ENCODE data around the gene MAP3K15. TPM values are rescaled to one million over a fixed set of nuclear protein-coding genes. Genes with fewer than 3 reads are reported as not detected.

Gene MAP3K15
- polyA plus RNA-seq, 1 donor (not counting 4 experiments of a cell fraction or from before 2014, with no cell fraction given), result 0.03 TPM

DNA sequence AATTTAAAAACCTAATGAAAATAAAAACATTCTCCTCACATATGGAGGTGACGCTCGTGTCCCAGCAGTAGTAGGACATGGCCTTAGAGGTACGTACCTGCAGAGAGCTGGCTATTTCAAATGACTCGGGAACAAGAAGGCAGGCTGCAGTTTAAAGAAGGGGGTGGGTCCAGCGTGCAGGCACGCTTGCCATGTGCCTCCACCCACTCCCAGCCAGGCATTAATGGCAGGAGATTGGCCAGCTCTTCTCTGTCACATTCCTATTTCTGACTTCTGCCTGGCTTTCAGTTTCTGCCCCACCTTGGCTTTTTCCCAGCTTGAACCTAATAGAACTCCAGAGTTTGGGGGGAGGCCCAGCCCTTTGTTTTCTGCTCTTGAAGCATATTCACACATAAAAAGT is 154.4 kb downstream of the MAP3K15 start:
- H3K4me2 ChIP-seq (ENCODE audit: control insufficient read depth, extremely low read depth, insufficient read depth, low read depth, low read length), result no peak overlapping the region
- H3K27ac ChIP-seq (ENCODE audit: control insufficient read depth, insufficient read depth, low read length), result no peak overlapping the region
- no peak overlapping the region for H2AFZ ChIP-seq (ENCODE audit: control insufficient read depth, low read length)
- peaks cover 6 to 7% of the 10 kb centered on the region in 2 experiments for H3K36me3 ChIP-seq (ENCODE audit: control insufficient read depth in 2 of 2, extremely low read depth in 1 of 2, insufficient read depth in 2 of 2, low read length in 2 of 2)
- H3K27me3 ChIP-seq (ENCODE audit: control insufficient read depth, extremely low read depth, insufficient read depth, low read length), result no peaks in the 10 kb centered on the region
- H3K79me2 ChIP-seq (ENCODE audit: control insufficient read depth, insufficient read depth, low read length), result no peaks in the 10 kb centered on the region
- dilution Hi-C loops (cut with MboI; ENCODE audit: extremely low pct_ligation_motif_present, low sequenced_read_pairs), result no loop called here
- no peak overlapping the region for H3K4me3 ChIP-seq (ENCODE audit: control insufficient read depth in 2 of 3, extremely low read depth in 1 of 3, insufficient read depth in 2 of 3, low read depth in 1 of 3, low read length in 3 of 3)
- no peak for TF ChIP-seq EZH2 (IDR thresholded peaks at IDR 0.05; ENCODE audit: low read length)
- TF ChIP-seq, protein P1, sequence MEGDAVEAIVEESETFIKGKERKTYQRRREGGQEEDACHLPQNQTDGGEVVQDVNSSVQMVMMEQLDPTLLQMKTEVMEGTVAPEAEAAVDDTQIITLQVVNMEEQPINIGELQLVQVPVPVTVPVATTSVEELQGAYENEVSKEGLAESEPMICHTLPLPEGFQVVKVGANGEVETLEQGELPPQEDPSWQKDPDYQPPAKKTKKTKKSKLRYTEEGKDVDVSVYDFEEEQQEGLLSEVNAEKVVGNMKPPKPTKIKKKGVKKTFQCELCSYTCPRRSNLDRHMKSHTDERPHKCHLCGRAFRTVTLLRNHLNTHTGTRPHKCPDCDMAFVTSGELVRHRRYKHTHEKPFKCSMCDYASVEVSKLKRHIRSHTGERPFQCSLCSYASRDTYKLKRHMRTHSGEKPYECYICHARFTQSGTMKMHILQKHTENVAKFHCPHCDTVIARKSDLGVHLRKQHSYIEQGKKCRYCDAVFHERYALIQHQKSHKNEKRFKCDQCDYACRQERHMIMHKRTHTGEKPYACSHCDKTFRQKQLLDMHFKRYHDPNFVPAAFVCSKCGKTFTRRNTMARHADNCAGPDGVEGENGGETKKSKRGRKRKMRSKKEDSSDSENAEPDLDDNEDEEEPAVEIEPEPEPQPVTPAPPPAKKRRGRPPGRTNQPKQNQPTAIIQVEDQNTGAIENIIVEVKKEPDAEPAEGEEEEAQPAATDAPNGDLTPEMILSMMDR (optimal IDR thresholded peaks at IDR 0.05 in 1 of 3, IDR thresholded peaks at IDR 0.05 in 1 of 3, conservative IDR thresholded peaks at IDR 0.05 in 1 of 3; ENCODE audit: extremely low read depth in 1 of 3, insufficient read depth in 2 of 3, low read length in 3 of 3), result no peak
- DNase-seq (ENCODE audit: low read depth, low spot score) (no peak), FAIRE-seq (no peak)
- H3K4me1 ChIP-seq (ENCODE audit: control insufficient read depth, extremely low read depth, insufficient read depth, low read length), result no peaks in the 10 kb centered on the region
- H3K9me3 ChIP-seq (ENCODE audit: control insufficient read depth, low read depth, low read length), result no peaks in the 10 kb centered on the region
- H3K9me1 ChIP-seq (ENCODE audit: control insufficient read depth, extremely low read depth, insufficient read depth, low read length), result no peaks in the 10 kb centered on the region
- no peaks in the 10 kb centered on the region for H4K20me1 ChIP-seq (ENCODE audit: control insufficient read depth, extremely low read depth, insufficient read depth, low read length)
- H3K9ac ChIP-seq (ENCODE audit: control insufficient read depth, extremely low read depth, insufficient read depth, low read length), result no peak overlapping the region

DNA sequence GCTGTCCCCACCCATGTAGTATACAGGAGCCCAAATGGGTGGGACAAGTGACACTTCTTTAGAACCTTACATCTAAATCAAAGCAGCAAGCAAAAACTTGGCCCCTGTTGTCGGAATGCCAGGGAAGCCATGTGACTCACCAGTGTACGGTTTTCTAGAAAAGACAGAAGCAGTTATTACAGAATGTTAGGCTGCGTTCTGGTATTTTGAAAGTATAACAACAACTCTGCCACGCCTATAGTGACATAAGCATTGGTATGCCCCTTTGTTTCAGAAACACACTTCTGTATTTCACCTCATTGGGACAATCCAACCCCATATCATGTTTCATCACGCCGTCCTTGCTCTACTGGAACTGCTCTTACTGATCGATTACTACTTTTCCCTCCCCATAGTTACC is 156.8 kb downstream of the MAP3K15 start:
- no peak overlapping the region for H3K4me2 ChIP-seq (ENCODE audit: control insufficient read depth, extremely low read depth, insufficient read depth, low read depth, low read length)
- H3K36me3 ChIP-seq (ENCODE audit: control insufficient read depth in 2 of 2, extremely low read depth in 1 of 2, insufficient read depth in 2 of 2, low read length in 2 of 2), result peaks cover 6 to 8% of the 10 kb centered on the region in 2 experiments
- H4K20me1 ChIP-seq (ENCODE audit: control insufficient read depth, extremely low read depth, insufficient read depth, low read length), result no peaks in the 10 kb centered on the region
- FAIRE-seq (no peak), DNase-seq (ENCODE audit: low read depth, low spot score) (no peak)
- H3K79me2 ChIP-seq (ENCODE audit: control insufficient read depth, insufficient read depth, low read length), result no peaks in the 10 kb centered on the region
- H3K27me3 ChIP-seq (ENCODE audit: control insufficient read depth, extremely low read depth, insufficient read depth, low read length), result no peaks in the 10 kb centered on the region
- H2AFZ ChIP-seq (ENCODE audit: control insufficient read depth, low read length), result no peak overlapping the region
- dilution Hi-C loops (cut with MboI; ENCODE audit: extremely low pct_ligation_motif_present, low sequenced_read_pairs), result no loop called here
- H3K4me3 ChIP-seq (ENCODE audit: control insufficient read depth in 2 of 3, extremely low read depth in 1 of 3, insufficient read depth in 2 of 3, low read depth in 1 of 3, low read length in 3 of 3), result no peak overlapping the region
- H3K9me3 ChIP-seq (ENCODE audit: control insufficient read depth, low read depth, low read length), result no peaks in the 10 kb centered on the region
- H3K27ac ChIP-seq (ENCODE audit: control insufficient read depth, insufficient read depth, low read length), result no peak overlapping the region
- no peak for TF ChIP-seq EZH2 (IDR thresholded peaks at IDR 0.05; ENCODE audit: low read length)
- TF ChIP-seq, protein P1 (optimal IDR thresholded peaks at IDR 0.05 in 1 of 3, IDR thresholded peaks at IDR 0.05 in 1 of 3, conservative IDR thresholded peaks at IDR 0.05 in 1 of 3; ENCODE audit: extremely low read depth in 1 of 3, insufficient read depth in 2 of 3, low read length in 3 of 3), result no peak
- H3K4me1 ChIP-seq (ENCODE audit: control insufficient read depth, extremely low read depth, insufficient read depth, low read length), result no peaks in the 10 kb centered on the region
- no peaks in the 10 kb centered on the region for H3K9me1 ChIP-seq (ENCODE audit: control insufficient read depth, extremely low read depth, insufficient read depth, low read length)
- no peak overlapping the region for H3K9ac ChIP-seq (ENCODE audit: control insufficient read depth, extremely low read depth, insufficient read depth, low read length)

All from keratinocyte (primary cell).